ENCODE measurements around the gene STIM2.

Gene STIM2

GRCh38 chr4:26978387-26979053 is 117.9 kb downstream of the STIM2 start:
- H3K9me3 ChIP-seq (ENCODE audit: control insufficient read depth in 2 of 2, low read length in 2 of 2) = no peaks in the 10 kb centered on the region
- no peaks in the 10 kb centered on the region for H3K36me3 ChIP-seq (ENCODE audit: control insufficient read depth in 2 of 2, insufficient read depth in 2 of 2, low read length in 2 of 2)
- no peak overlapping the region for H3K9ac ChIP-seq (ENCODE audit: low read length in 2 of 2)
- H3K4me1 ChIP-seq (ENCODE audit: control insufficient read depth, insufficient read depth, low read length) = no peaks in the 10 kb centered on the region
- no peaks in the 10 kb centered on the region for H3K27me3 ChIP-seq (ENCODE audit: control insufficient read depth in 1 of 2, insufficient read depth in 2 of 2, low read length in 2 of 2)
- no peak overlapping the region for H3K4me3 ChIP-seq (ENCODE audit: low read length in 2 of 2)
- H3K27ac ChIP-seq (ENCODE audit: low read length) = no peak overlapping the region

- no peaks in the 10 kb centered on the region for H3K36me3 ChIP-seq (ENCODE audit: control insufficient read depth in 2 of 2, insufficient read depth in 2 of 2, low read length in 2 of 2)
- H3K9ac ChIP-seq (ENCODE audit: low read length in 2 of 2) = no peak overlapping the region
- H3K4me3 ChIP-seq (ENCODE audit: low read length in 2 of 2) = no peak overlapping the region
- H3K9me3 ChIP-seq (ENCODE audit: control insufficient read depth in 2 of 2, low read length in 2 of 2) = no peaks in the 10 kb centered on the region
- H3K4me1 ChIP-seq (ENCODE audit: control insufficient read depth, insufficient read depth, low read length) = no peaks in the 10 kb centered on the region
- H3K27me3 ChIP-seq (ENCODE audit: control insufficient read depth in 1 of 2, insufficient read depth in 2 of 2, low read length in 2 of 2) = no peaks in the 10 kb centered on the region
- H3K27ac ChIP-seq (ENCODE audit: low read length) = no peak overlapping the region
Observed at GRCh38 chr4:26984896-26985295, 124.3 kb downstream of the STIM2 start.

GRCh38 chr4:26985873-26986272 is 125.2 kb downstream of the STIM2 start:
- Histone ChIP-seq H3K9me3 (ENCODE audit: control insufficient read depth in 2 of 2, low read length in 2 of 2) (no peaks in the 10 kb centered on the region), H3K36me3 (ENCODE audit: control insufficient read depth in 2 of 2, insufficient read depth in 2 of 2, low read length in 2 of 2) (no peaks in the 10 kb centered on the region), H3K4me1 (ENCODE audit: control insufficient read depth, insufficient read depth, low read length) (no peaks in the 10 kb centered on the region), H3K9ac (ENCODE audit: low read length in 2 of 2) (no peak overlapping the region), H3K4me3 (ENCODE audit: low read length in 2 of 2) (no peak overlapping the region), H3K27ac (ENCODE audit: low read length) (no peak overlapping the region), H3K27me3 (ENCODE audit: control insufficient read depth in 1 of 2, insufficient read depth in 2 of 2, low read length in 2 of 2) (no peaks in the 10 kb centered on the region)

- no peaks in the 10 kb centered on the region for H3K27me3 ChIP-seq (ENCODE audit: control insufficient read depth in 1 of 2, insufficient read depth in 2 of 2, low read length in 2 of 2)
- H3K9me3 ChIP-seq (ENCODE audit: control insufficient read depth in 2 of 2, low read length in 2 of 2) = no peaks in the 10 kb centered on the region
- H3K4me3 ChIP-seq (ENCODE audit: low read length in 2 of 2) = no peak overlapping the region
- H3K27ac ChIP-seq (ENCODE audit: low read length) = no peak overlapping the region
- H3K36me3 ChIP-seq (ENCODE audit: control insufficient read depth in 2 of 2, insufficient read depth in 2 of 2, low read length in 2 of 2) = no peaks in the 10 kb centered on the region
- no peaks in the 10 kb centered on the region for H3K4me1 ChIP-seq (ENCODE audit: control insufficient read depth, insufficient read depth, low read length)
- H3K9ac ChIP-seq (ENCODE audit: low read length in 2 of 2) = no peak overlapping the region
Observed at GRCh38 chr4:26987191-26987590, 126.5 kb downstream of the STIM2 start.

GRCh38 chr4:26991057-26991456 is 130.4 kb downstream of the STIM2 start:
- Histone ChIP-seq H3K4me3 (ENCODE audit: low read length in 2 of 2) (no peak overlapping the region), H3K36me3 (ENCODE audit: control insufficient read depth in 2 of 2, insufficient read depth in 2 of 2, low read length in 2 of 2) (no peaks in the 10 kb centered on the region), H3K27me3 (ENCODE audit: control insufficient read depth in 1 of 2, insufficient read depth in 2 of 2, low read length in 2 of 2) (no peaks in the 10 kb centered on the region), H3K9me3 (ENCODE audit: control insufficient read depth in 2 of 2, low read length in 2 of 2) (no peaks in the 10 kb centered on the region), H3K9ac (ENCODE audit: low read length in 2 of 2) (no peak overlapping the region), H3K4me1 (ENCODE audit: control insufficient read depth, insufficient read depth, low read length) (no peaks in the 10 kb centered on the region), H3K27ac (ENCODE audit: low read length) (no peak overlapping the region)

- Histone ChIP-seq H3K27me3 (ENCODE audit: control insufficient read depth in 1 of 2, insufficient read depth in 2 of 2, low read length in 2 of 2) (no peaks in the 10 kb centered on the region), H3K9me3 (ENCODE audit: control insufficient read depth in 2 of 2, low read length in 2 of 2) (no peaks in the 10 kb centered on the region), H3K9ac (ENCODE audit: low read length in 2 of 2) (no peak overlapping the region), H3K4me1 (ENCODE audit: control insufficient read depth, insufficient read depth, low read length) (no peaks in the 10 kb centered on the region), H3K27ac (ENCODE audit: low read length) (no peak overlapping the region), H3K36me3 (ENCODE audit: control insufficient read depth in 2 of 2, insufficient read depth in 2 of 2, low read length in 2 of 2) (no peaks in the 10 kb centered on the region), H3K4me3 (ENCODE audit: low read length in 2 of 2) (no peak overlapping the region)
Observed at GRCh38 chr4:26992657-26993361, 132.2 kb downstream of the STIM2 start.

- no peak overlapping the region for H3K27ac ChIP-seq (ENCODE audit: low read length)
- no peaks in the 10 kb centered on the region for H3K9me3 ChIP-seq (ENCODE audit: control insufficient read depth in 2 of 2, low read length in 2 of 2)
- H3K27me3 ChIP-seq (ENCODE audit: control insufficient read depth in 1 of 2, insufficient read depth in 2 of 2, low read length in 2 of 2) = no peaks in the 10 kb centered on the region
- no peaks in the 10 kb centered on the region for H3K4me1 ChIP-seq (ENCODE audit: control insufficient read depth, insufficient read depth, low read length)
- no peaks in the 10 kb centered on the region for H3K36me3 ChIP-seq (ENCODE audit: control insufficient read depth in 2 of 2, insufficient read depth in 2 of 2, low read length in 2 of 2)
- no peak overlapping the region for H3K4me3 ChIP-seq (ENCODE audit: low read length in 2 of 2)
- H3K9ac ChIP-seq (ENCODE audit: low read length in 2 of 2) = no peak overlapping the region
Observed at GRCh38 chr4:26993539-26993938, 132.9 kb downstream of the STIM2 start.

GRCh38 chr4:26993967-26994366 is 133.3 kb downstream of the STIM2 start:
- Histone ChIP-seq H3K9ac (ENCODE audit: low read length in 2 of 2) (no peak overlapping the region), H3K36me3 (ENCODE audit: control insufficient read depth in 2 of 2, insufficient read depth in 2 of 2, low read length in 2 of 2) (no peaks in the 10 kb centered on the region), H3K4me3 (ENCODE audit: low read length in 2 of 2) (no peak overlapping the region), H3K27me3 (ENCODE audit: control insufficient read depth in 1 of 2, insufficient read depth in 2 of 2, low read length in 2 of 2) (no peaks in the 10 kb centered on the region), H3K9me3 (ENCODE audit: control insufficient read depth in 2 of 2, low read length in 2 of 2) (no peaks in the 10 kb centered on the region), H3K4me1 (ENCODE audit: control insufficient read depth, insufficient read depth, low read length) (no peaks in the 10 kb centered on the region), H3K27ac (ENCODE audit: low read length) (no peak overlapping the region)

- no peak overlapping the region for H3K9ac ChIP-seq (ENCODE audit: low read length in 2 of 2)
- no peak overlapping the region for H3K27ac ChIP-seq (ENCODE audit: low read length)
- no peaks in the 10 kb centered on the region for H3K9me3 ChIP-seq (ENCODE audit: control insufficient read depth in 2 of 2, low read length in 2 of 2)
- no peaks in the 10 kb centered on the region for H3K27me3 ChIP-seq (ENCODE audit: control insufficient read depth in 1 of 2, insufficient read depth in 2 of 2, low read length in 2 of 2)
- H3K36me3 ChIP-seq (ENCODE audit: control insufficient read depth in 2 of 2, insufficient read depth in 2 of 2, low read length in 2 of 2) = no peaks in the 10 kb centered on the region
- no peak overlapping the region for H3K4me3 ChIP-seq (ENCODE audit: low read length in 2 of 2)
- H3K4me1 ChIP-seq (ENCODE audit: control insufficient read depth, insufficient read depth, low read length) = no peaks in the 10 kb centered on the region
Observed at GRCh38 chr4:26995316-26995715, 134.7 kb downstream of the STIM2 start.

GRCh38 chr4:26996745-26997144 is 136.1 kb downstream of the STIM2 start:
- Histone ChIP-seq H3K9me3 (ENCODE audit: control insufficient read depth in 2 of 2, low read length in 2 of 2) (no peaks in the 10 kb centered on the region), H3K36me3 (ENCODE audit: control insufficient read depth in 2 of 2, insufficient read depth in 2 of 2, low read length in 2 of 2) (no peaks in the 10 kb centered on the region), H3K27ac (ENCODE audit: low read length) (no peak overlapping the region), H3K27me3 (ENCODE audit: control insufficient read depth in 1 of 2, insufficient read depth in 2 of 2, low read length in 2 of 2) (no peaks in the 10 kb centered on the region), H3K4me3 (ENCODE audit: low read length in 2 of 2) (no peak overlapping the region), H3K9ac (ENCODE audit: low read length in 2 of 2) (no peak overlapping the region), H3K4me1 (ENCODE audit: control insufficient read depth, insufficient read depth, low read length) (no peaks in the 10 kb centered on the region)

- H3K27ac ChIP-seq (ENCODE audit: low read length) = no peak overlapping the region
- H3K36me3 ChIP-seq (ENCODE audit: control insufficient read depth in 2 of 2, insufficient read depth in 2 of 2, low read length in 2 of 2) = no peaks in the 10 kb centered on the region
- no peaks in the 10 kb centered on the region for H3K9me3 ChIP-seq (ENCODE audit: control insufficient read depth in 2 of 2, low read length in 2 of 2)
- H3K4me1 ChIP-seq (ENCODE audit: control insufficient read depth, insufficient read depth, low read length) = no peaks in the 10 kb centered on the region
- H3K27me3 ChIP-seq (ENCODE audit: control insufficient read depth in 1 of 2, insufficient read depth in 2 of 2, low read length in 2 of 2) = no peaks in the 10 kb centered on the region
- H3K9ac ChIP-seq (ENCODE audit: low read length in 2 of 2) = no peak overlapping the region
- no peak overlapping the region for H3K4me3 ChIP-seq (ENCODE audit: low read length in 2 of 2)
Observed at GRCh38 chr4:26999689-27000088, 139.0 kb downstream of the STIM2 start.

All from stomach smooth muscle (tissue), 2 donors.